Activated CD8-positive, alpha-beta T cell treated with anti-CD3 and anti-CD28 coated beads, Interleukin-2, amount 10 ng/mL, durations not matched to agents 7 days and 5 days (primary cell): ENCODE results near the gene MIB2. TPM values are rescaled to one million over a fixed set of nuclear protein-coding genes. Genes with fewer than 3 reads are reported as not detected.
"Not testable (repeated sequence)": the region's sequence is repeated elsewhere in the genome, so short reads cannot be mapped to it uniquely, and the experiment has no call there.

ENCODE experiments used
- ATAC-seq: fragments of 150-1000 bp; cut with Tn5 transposase; one replicate; pipeline ENCODE4 v1.10.0; 2021; ENCODE audit warnings: moderate library complexity
- CTCF ChIA-PET: fragments of 350-600 bp; sonication (Branson Sonifier 250); formaldehyde crosslinking; loops from one replicate; lab custom pipeline; 2021; ENCODE audit warnings: antibody characterized with exemption; lab: Charles Lee
- POLR2A ChIA-PET: fragments of 350-600 bp; sonication (Branson Sonifier 250); formaldehyde crosslinking; loops from one replicate; lab custom pipeline; 2021; ENCODE audit warnings: antibody characterized with exemption; lab: Charles Lee
- DNase-seq: peaks from one replicate; pipeline ENCODE4 v3.0.0-alpha.2; 2020
- H3K27ac Mint-ChIP-seq: one replicate; pipeline ENCODE4 v1.8.0; 2021; ENCODE audit warnings: mild to moderate bottlenecking, mixed read lengths
- H3K27me3 Mint-ChIP-seq: one replicate; pipeline ENCODE4 v1.8.0; 2021; ENCODE audit warnings: low read depth, mixed read lengths
- H3K36me3 Mint-ChIP-seq: one replicate; pipeline ENCODE4 v1.8.0; 2021; ENCODE audit warnings: low read depth, mixed read lengths
- H3K4me1 Mint-ChIP-seq: one replicate; pipeline ENCODE4 v1.8.0; 2021; ENCODE audit warnings: low read depth, mixed read lengths
- H3K4me3 Mint-ChIP-seq: one replicate; pipeline ENCODE4 v1.8.0; 2021; ENCODE audit warnings: mild to moderate bottlenecking, mixed read lengths
- H3K9me3 Mint-ChIP-seq: one replicate; pipeline ENCODE4 v1.8.0; 2022; ENCODE audit warnings: mixed read lengths; ENCODE audit not compliant: insufficient read depth
- total RNA-seq, 2 experiments: library from RNA; stranded (reverse); gene quantifications; one replicate each; pipeline ENCODE4 v1.2.3, GENCODE V29; 2021

MIB2 gene
- total RNA-seq, 2 experiments from 2014 or later, result 49.3 to 50.7 TPM

DNA sequence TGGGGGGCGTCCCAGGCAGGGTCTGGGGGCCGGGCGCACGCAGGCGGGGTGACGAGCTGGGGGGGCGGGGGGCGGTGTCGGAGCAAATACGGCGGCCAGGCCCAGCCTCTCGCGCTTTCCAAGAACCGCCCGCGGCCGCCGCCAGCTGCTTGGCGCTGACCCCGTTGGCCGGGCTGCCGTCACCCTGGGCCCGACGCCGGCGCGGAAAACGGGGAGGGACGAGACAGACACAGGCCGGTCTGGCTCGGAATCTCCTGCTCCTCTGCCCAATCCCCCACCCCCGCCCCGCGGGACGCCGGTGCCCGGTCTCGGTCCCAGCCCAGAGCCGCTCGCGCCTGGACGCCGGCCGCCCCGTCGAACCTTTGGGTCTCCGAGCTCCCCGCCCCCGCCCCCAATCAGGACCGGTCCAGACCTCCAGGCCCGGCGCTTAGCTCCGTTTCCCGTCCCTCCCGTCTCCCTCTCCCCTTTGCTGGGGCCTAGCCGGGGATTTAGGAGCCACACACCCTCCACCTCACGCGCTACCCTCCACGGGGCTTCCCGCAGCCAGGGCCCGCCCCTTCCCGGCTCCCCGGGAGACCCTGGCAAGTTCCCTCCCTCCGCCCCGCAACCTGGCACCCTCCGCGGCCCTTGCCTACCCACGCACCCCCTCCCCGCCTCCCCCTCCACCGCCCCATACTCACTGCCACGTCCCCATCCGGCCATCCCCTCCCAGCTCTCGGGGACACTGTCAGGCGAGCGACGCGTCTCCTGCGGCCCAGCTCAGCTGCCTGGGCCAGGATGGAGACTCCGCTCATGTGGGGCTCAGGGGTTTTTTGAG lies 15.9 kb downstream of the MIB2 start:
- no peak for ATAC-seq
- peaks cover 4% of the 10 kb centered on the region for H3K27me3 Mint-ChIP-seq
- ChIA-PET CTCF (interaction anchor here (0.7 to 2.2 kb wide), 5 partner anchors 12 to 275 kb away, joined by 3 to 6 read pairs (median 4); no protein-coding TSS in a partner anchor), POLR2A (no interaction called here)
- peak overlapping the region; percentile 76 for H3K27ac Mint-ChIP-seq
- no peaks in the 10 kb centered on the region for H3K9me3 Mint-ChIP-seq
- no peak for DNase-seq
- peak overlapping the region; percentile 40 for H3K4me3 Mint-ChIP-seq
- H3K4me1 Mint-ChIP-seq, result peaks cover 9% of the 10 kb centered on the region
- H3K36me3 Mint-ChIP-seq, result peaks cover 2% of the 10 kb centered on the region

DNA sequence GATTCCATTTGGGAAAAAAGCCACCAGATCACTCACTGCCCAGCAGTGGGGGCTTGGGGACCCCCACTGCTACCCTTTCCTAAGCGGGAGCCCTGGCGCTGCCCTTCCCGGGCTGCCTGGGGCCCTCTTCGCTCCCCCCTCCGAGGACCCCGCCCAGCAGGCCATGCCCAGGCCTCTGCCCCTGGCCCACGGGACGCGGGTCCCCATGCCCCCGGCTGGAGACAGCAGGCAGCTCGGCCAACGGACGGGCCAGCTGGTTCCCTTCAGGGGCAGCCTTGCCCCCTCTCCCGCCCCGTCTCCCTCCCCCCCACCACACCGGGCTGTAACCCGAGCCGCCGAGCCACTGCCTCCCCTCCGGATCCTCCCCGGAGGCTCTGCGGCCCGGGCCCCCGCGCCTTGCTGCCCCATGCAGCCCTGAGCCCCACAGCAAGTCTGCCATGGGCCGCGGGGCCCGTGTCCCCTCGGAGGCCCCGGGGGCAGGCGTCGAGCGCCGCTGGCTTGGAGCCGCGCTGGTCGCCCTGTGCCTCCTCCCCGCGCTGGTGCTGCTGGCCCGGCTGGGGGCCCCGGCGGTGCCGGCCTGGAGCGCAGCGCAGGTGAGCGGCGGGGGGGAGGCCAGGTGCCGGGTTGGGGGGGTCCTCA lies 16.6 kb downstream of the MIB2 start, which contains the start of gene MMP23B:
Gene MMP23B, plus strand, starts transcription at position 392 of the 639 bp plus-strand sequence. Its CDS starts 46 bp downstream, at position 438.
- H3K9me3 Mint-ChIP-seq, result no peaks in the 10 kb centered on the region
- peak within 1 kb of the TSS; percentile 76 for H3K27ac Mint-ChIP-seq
- DNase-seq (no peak), ATAC-seq (no peak)
- peak within 1 kb of the TSS; percentile 40 for H3K4me3 Mint-ChIP-seq
- ChIA-PET CTCF (interaction anchor here (1.5 kb wide), 1 partner anchor 47 kb away, joined by 4 read pairs; no protein-coding TSS in a partner anchor), POLR2A (no interaction called here)
- H3K27me3 Mint-ChIP-seq, result peaks cover 4% of the 10 kb centered on the region
- H3K4me1 Mint-ChIP-seq, result peaks cover 9% of the 10 kb centered on the region
- peaks cover 5% of the 10 kb centered on the region for H3K36me3 Mint-ChIP-seq

DNA sequence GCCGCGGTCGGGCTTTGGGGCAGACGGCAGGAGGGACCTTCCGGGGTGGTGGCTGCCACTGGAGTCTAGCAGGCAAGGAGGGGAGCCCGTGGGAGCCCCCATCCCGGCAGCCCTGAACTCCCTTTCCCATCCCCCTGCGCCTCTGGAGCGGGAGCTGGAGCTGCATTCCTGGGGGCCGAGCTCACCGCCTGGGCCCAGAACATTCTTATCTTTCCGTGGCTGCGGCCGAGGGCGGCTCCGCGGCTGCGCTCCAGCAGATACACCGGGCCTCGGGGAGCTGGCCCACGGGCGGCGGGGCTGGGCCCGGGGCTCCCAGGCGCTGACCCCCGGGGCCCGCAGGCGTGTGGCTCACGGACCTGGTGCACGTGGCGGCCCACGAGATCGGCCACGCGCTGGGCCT lies 18.1 kb downstream of the MIB2 start:
- CTCF ChIA-PET, DNase-seq, H3K4me1 Mint-ChIP-seq, ATAC-seq, H3K36me3 Mint-ChIP-seq, POLR2A ChIA-PET, H3K27ac Mint-ChIP-seq, H3K9me3 Mint-ChIP-seq, H3K4me3 Mint-ChIP-seq, H3K27me3 Mint-ChIP-seq: not testable (repeated sequence)

DNA sequence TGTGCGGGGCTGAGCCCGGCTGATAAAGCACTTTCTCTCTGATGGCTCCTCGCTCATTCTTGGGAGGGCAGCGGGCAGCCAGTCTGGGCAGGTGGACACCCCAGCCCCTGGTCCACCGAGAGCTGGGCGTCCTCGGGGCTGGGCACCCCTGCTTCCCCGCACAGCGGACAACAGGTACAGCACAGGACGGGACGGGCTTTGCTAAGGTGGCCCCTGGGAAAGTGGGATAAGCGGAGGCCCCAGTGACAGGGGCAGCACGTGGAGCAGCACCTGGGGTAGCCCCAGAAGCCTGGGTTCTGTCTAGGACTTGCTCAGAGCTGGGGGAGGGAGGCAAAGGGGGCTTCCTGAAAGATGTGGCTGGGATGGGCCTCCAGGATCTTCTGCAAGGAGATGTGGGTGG lies 19.3 kb downstream of the MIB2 start:
- H3K36me3 Mint-ChIP-seq, ATAC-seq, POLR2A ChIA-PET, H3K4me1 Mint-ChIP-seq, CTCF ChIA-PET, H3K27ac Mint-ChIP-seq, H3K9me3 Mint-ChIP-seq, H3K4me3 Mint-ChIP-seq, H3K27me3 Mint-ChIP-seq, DNase-seq: not testable (repeated sequence)

DNA sequence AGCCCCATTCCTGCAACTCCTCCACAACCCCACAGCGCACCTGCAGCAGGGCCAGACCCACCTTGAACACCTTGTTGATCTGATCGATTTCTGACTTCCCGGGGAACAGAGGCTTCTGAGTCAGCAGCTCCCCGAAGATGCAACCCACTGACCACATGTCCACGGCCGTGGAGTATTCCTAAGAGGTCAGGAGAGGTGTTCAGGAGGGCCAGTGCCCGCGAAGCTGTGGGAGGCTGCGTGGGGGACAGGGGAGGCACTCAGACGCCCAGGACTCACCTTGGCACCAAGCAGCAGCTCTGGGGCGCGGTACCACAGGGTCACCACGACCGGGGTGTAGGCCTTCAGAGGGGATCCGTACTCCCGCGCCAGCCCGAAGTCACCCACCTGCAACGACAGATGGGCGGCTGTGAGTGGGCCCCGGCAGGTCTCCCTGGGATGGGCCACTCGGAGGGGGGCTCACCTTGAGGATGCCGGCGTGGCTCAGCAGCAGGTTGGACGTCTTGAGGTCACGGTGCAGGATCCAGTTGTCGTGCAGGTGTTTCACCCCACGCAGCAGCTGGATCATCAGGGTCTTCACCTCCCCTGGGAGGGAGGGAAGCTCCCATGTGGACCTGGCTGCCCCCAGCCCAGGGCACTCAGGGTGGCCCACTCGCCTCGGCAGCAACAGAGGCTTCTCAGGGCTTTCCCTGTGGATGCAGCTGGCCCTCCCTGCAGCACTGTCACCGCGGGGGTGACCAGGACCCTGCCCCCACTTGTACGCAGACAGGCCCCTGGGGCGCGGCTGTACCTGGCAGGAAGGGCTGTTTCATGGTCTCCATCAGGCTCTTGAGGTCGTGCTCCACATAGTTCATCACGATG lies 21.6 kb downstream of the MIB2 start:
- POLR2A ChIA-PET, ATAC-seq, H3K36me3 Mint-ChIP-seq, CTCF ChIA-PET, H3K9me3 Mint-ChIP-seq, DNase-seq, H3K27ac Mint-ChIP-seq, H3K4me3 Mint-ChIP-seq, H3K4me1 Mint-ChIP-seq, H3K27me3 Mint-ChIP-seq: not testable (repeated sequence)

DNA sequence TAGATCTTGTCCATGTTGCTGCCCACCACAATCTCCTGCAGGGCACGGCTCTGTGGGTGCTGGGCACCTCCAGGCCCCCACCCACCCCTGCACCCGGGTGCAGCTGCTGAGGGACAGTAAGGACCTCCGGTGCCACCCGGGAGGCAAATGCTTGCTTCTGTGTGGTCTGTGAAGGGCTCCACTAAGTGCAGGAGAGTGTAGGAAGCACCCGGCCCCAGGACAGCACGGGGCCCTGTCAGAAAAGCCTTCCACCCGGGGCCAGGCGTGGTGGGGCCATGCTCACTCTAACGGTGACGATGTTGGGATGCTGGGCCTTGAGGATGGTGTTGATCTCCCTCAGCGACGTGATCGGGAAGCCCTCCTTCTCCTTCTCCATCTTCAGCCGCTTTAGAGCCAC lies 22.2 kb downstream of the MIB2 start:
- H3K9me3 Mint-ChIP-seq, H3K4me1 Mint-ChIP-seq, CTCF ChIA-PET, H3K27me3 Mint-ChIP-seq, H3K36me3 Mint-ChIP-seq, ATAC-seq, H3K4me3 Mint-ChIP-seq, H3K27ac Mint-ChIP-seq, DNase-seq, POLR2A ChIA-PET: not testable (repeated sequence)

DNA sequence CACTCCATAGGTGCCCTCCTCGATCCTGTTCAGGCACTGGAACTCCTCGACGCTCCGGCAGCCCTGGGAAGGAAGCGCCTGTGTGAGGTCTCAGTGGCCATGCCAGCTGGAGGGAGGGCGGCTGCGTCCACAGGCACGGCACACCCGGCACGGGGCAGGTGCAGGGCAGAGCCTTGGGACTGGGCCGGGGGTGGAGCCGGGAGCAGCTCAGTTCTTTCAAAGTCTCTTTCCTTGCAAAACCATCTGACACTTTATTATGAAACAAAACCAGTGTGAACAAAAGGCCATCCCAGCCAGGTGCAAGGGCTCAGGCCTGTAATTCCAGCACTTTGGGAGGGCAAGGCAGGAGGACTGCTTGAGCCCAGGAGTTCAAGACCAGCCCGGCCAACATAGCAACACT lies 23.2 kb downstream of the MIB2 start:
- DNase-seq, H3K27ac Mint-ChIP-seq, H3K27me3 Mint-ChIP-seq, H3K4me1 Mint-ChIP-seq, H3K36me3 Mint-ChIP-seq, H3K4me3 Mint-ChIP-seq, H3K9me3 Mint-ChIP-seq, CTCF ChIA-PET, ATAC-seq, POLR2A ChIA-PET: not testable (repeated sequence)

DNA sequence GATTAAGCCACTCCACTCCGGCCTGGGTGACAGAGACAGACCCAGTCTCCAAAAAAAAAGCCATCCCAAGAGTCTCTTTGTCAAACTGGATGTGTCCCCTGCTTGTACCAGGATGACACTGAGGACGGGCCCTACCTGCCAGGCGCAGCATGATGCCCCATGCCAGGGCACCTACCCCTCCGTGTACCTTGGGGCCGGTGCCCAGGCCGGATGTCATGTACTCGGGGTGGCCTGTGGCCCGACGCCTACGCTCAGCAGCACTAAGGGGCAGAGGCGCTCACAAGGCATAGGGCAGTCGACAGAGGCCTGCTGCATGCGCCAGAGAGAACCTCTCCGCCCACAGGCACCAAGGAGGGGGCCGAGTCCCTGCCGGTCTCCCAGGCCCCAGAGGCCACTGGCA lies 24.1 kb downstream of the MIB2 start:
- H3K4me3 Mint-ChIP-seq, CTCF ChIA-PET, H3K27ac Mint-ChIP-seq, H3K9me3 Mint-ChIP-seq, POLR2A ChIA-PET, H3K4me1 Mint-ChIP-seq, ATAC-seq, H3K36me3 Mint-ChIP-seq, H3K27me3 Mint-ChIP-seq: not testable (repeated sequence)
- peak; percentile 9 for DNase-seq

DNA sequence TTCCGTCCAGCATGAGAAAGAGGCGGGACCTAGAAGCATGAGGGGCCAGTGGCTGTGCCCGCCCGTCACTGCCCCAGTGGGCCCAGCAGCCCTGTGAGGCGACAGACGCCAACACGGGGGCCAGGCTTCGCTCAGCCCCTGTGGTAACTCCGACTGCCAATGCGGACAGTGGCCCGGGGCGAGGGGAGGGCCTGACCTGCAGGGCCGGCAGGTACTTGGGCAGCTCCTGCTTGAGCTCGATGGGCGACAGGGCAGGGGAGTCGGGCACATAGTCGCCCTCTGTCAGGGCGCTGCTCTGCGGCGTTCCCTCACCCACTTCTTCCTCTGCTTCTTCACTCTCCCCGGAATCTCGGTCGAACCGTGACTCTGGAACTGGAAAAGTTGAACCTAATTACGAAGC lies 24.8 kb downstream of the MIB2 start:
- CTCF ChIA-PET, POLR2A ChIA-PET, H3K27me3 Mint-ChIP-seq, H3K4me1 Mint-ChIP-seq, H3K27ac Mint-ChIP-seq, H3K9me3 Mint-ChIP-seq, H3K36me3 Mint-ChIP-seq, DNase-seq, ATAC-seq, H3K4me3 Mint-ChIP-seq: not testable (repeated sequence)

DNA sequence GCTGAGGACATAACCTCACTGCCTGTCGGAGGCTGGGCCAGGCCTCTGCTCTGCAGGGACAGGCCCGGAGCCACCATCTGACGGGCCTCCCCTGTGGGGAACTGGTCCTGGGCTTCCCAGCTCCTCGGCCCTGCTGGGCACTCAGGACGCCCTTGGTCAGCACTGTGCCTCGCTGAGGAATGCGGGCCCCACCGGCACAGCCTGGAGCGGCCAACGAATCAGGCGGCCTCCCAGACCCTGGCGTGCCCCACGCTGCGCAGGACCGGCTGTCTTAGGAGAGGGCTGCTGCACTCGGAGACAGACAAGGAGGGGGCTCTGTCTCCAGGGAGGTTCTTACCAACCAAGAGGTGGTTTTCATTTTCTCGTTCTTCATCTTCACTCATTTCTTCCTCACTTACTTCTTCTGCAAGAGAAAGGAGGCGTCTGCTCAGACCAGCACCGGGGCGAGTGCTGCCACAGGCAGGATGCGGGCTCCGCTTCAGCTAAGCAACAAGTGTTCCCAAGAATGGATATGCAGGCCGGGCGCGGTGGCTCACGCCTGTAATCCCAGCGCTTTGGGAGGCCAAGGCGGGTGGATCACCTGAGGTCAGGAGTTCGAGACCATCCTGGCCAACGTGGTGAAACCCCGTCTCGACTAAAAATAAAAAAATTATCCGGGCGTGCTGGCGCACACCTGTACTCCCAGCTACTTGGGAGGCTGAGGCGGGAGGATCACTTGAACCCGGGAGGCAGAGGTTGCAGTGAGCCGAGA lies 25.6 kb downstream of the MIB2 start:
- CTCF ChIA-PET, ATAC-seq, H3K27ac Mint-ChIP-seq, H3K4me1 Mint-ChIP-seq, H3K9me3 Mint-ChIP-seq, DNase-seq, H3K36me3 Mint-ChIP-seq, POLR2A ChIA-PET, H3K27me3 Mint-ChIP-seq, H3K4me3 Mint-ChIP-seq: not testable (repeated sequence)

DNA sequence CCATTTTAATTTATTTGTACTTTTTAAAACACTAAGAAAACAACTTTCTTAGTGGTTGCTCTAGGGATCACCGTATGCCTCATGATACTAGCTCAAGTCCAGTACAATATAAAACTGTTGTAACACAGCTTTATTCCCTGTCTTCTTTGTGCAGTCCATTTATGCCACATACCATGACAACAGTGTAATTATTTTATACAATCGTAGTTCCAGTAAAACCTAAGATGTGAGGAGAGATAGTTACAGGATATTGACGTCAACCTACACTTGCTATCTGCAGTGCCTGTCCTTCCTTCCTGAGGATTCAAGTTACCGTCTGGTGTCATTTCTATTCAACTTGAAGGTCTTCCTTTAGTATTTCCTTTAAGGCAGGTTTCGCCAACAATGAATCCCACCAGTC lies 31.0 kb downstream of the MIB2 start:
- H3K36me3 Mint-ChIP-seq, result peaks cover 36% of the 10 kb centered on the region
- ATAC-seq, H3K4me3 Mint-ChIP-seq, H3K4me1 Mint-ChIP-seq, CTCF ChIA-PET, DNase-seq, H3K9me3 Mint-ChIP-seq, H3K27ac Mint-ChIP-seq, H3K27me3 Mint-ChIP-seq: not testable (repeated sequence)
- POLR2A ChIA-PET, result interaction anchor here (1.0 kb wide), 1 partner anchor 238 kb away, joined by 3 read pairs; no protein-coding TSS in a partner anchor
